A549 (cell line): ENCODE measurements around the gene ZCCHC17. TPM values are rescaled to one million over a fixed set of nuclear protein-coding genes. Genes with fewer than 3 reads are reported as not detected.

Source experiments
- ATAC-seq, 2 experiments: fragments of 200-7000 bp in 1 of 2; fragments of >200 bp in 1 of 2; cut with Nextera tagmentation in 1 of 2; cut with Tn5 transposase in 1 of 2; 3 replicates each; pipeline versions ENCODE4 v1.8.0 to v1.9.1; 2018 to 2020; ENCODE audit warnings: mild to moderate bottlenecking in 1 of 2, moderate library complexity in 1 of 2
- CTCF ChIA-PET: fragments of 300-600 bp; sonication (Branson Sonifier 250); formaldehyde crosslinking; extraction: SDS; loops from one replicate; lab custom pipeline; 2021; ENCODE audit warnings: antibody characterized with exemption, inconsistent platforms; lab: Yijun Ruan, JAX
- POLR2A ChIA-PET: fragments of 350-600 bp; formaldehyde crosslinking; extraction: SDS; loops from one replicate; lab custom pipeline; 2021; ENCODE audit warnings: antibody characterized with exemption, inconsistent platforms; lab: Yijun Ruan, JAX
- DNase-seq, 2 experiments: peaks; one replicate each; pipeline versions ENCODE4 v3.0.0 to v3.0.0-alpha.2; 2011 to 2016; ENCODE audit warnings: low read depth in 1 of 2, low spot score in 1 of 2
- FAIRE-seq: peaks from 2 replicates; lab custom pipeline; 2011; peaks lifted over from hg19 to GRCh38; lab: Jason Lieb, UNC
- H3K27ac ChIP-seq, 2 experiments: fragments of >200 bp; sonication (Bioruptor Twin); formaldehyde crosslinking; 3 replicates each; pipeline ENCODE4 v1.5.1; 2016 to 2017
- H3K4me1 ChIP-seq: fragments of >200 bp; sonication (Bioruptor Twin); formaldehyde crosslinking; 3 replicates; pipeline ENCODE4 v1.6.1; 2016
- H3K4me2 ChIP-seq: fragments of >200 bp; sonication (Bioruptor Twin); formaldehyde crosslinking; 3 replicates; pipeline ENCODE4 v1.6.1; 2016
- H3K4me3 ChIP-seq: fragments of >200 bp; sonication (Bioruptor Twin); formaldehyde crosslinking; 3 replicates; pipeline ENCODE4 v1.5.1; 2016
- H3K9me3 ChIP-seq: fragments of >200 bp; sonication (Bioruptor Twin); formaldehyde crosslinking; 3 replicates; pipeline ENCODE4 v1.6.1; 2016
- ATOH8 ChIP-seq: fragments of 250-450 bp; sonication (Bioruptor Pico); IDR thresholded peaks from 2 replicates; pipeline ENCODE4 v1.5.0; 2020; ENCODE audit warnings: low read depth, mild to moderate bottlenecking, moderate library complexity
- CEBPB ChIP-seq, 2 experiments: fragments of >200 bp in 1 of 2; sonication (Bioruptor Twin) in 1 of 2; formaldehyde crosslinking in 1 of 2; IDR thresholded peaks; 2 replicates each; pipeline ENCODE4 v1.6.1; 2012 to 2016
- E2F6 ChIP-seq: IDR thresholded peaks from 2 replicates; pipeline ENCODE4 v1.6.1; 2012; ENCODE audit warnings: low read depth, borderline replicate concordance
- ESRRA ChIP-seq: fragments of 150-350 bp; IDR thresholded peaks from 2 replicates; pipeline ENCODE4 v1.6.1; 2014; ENCODE audit warnings: mild to moderate bottlenecking, low read length, borderline replicate concordance
- FOSB ChIP-seq: fragments of 250-450 bp; sonication (Bioruptor Pico); IDR thresholded peaks from 2 replicates; pipeline ENCODE4 v1.5.0; 2020; ENCODE audit warnings: mild to moderate bottlenecking, moderate library complexity
- GATA3 ChIP-seq: IDR thresholded peaks from 2 replicates; pipeline ENCODE4 v1.6.1; 2012; ENCODE audit warnings: borderline replicate concordance
- HDAC2 ChIP-seq: fragments of 200-600 bp; sonication (generic); IDR thresholded peaks from 2 replicates; pipeline ENCODE4 v1.6.1; 2016
- HEYL ChIP-seq: fragments of 250-450 bp; sonication (Bioruptor Pico); IDR thresholded peaks from 2 replicates; pipeline ENCODE4 v1.8.0; 2021; ENCODE audit warnings: mild to moderate bottlenecking, moderate library complexity
- HOXA7 ChIP-seq: fragments of 250-450 bp; sonication (Bioruptor Pico); IDR thresholded peaks from 2 replicates; pipeline ENCODE4 v1.5.0; 2020; ENCODE audit warnings: mild to moderate bottlenecking, moderate library complexity
- HOXB5 ChIP-seq: fragments of 250-450 bp; sonication (Bioruptor Pico); IDR thresholded peaks from 2 replicates; pipeline ENCODE4 v1.5.0; 2020; ENCODE audit warnings: mild to moderate bottlenecking, moderate library complexity
- JUN ChIP-seq, 2 experiments: fragments of >200 bp; sonication (Bioruptor Twin); formaldehyde crosslinking; IDR thresholded peaks; 2 replicates in 1 of 2; 3 replicates in 1 of 2; pipeline ENCODE4 v1.6.1; 2016 to 2017
- KDM5A ChIP-seq: fragments of 200-600 bp; sonication (generic); IDR thresholded peaks from 2 replicates; pipeline ENCODE4 v1.6.1; 2016; ENCODE audit warnings: antibody characterized with exemption, mild to moderate bottlenecking
- MAX ChIP-seq: IDR thresholded peaks from 2 replicates; pipeline ENCODE4 v1.6.1; 2012
- NFE2L2 ChIP-seq: fragments of 150-350 bp; conservative IDR thresholded peaks from 2 replicates; pipeline ENCODE4 v1.6.1; 2014; ENCODE audit warnings: low read length
- POLR2A ChIP-seq: IDR thresholded peaks from 2 replicates; pipeline ENCODE4 v1.6.1; 2012; ENCODE audit warnings: mild to moderate bottlenecking, low read length
- RAD21 ChIP-seq, 2 experiments: fragments of >200 bp in 1 of 2; sonication (Bioruptor Twin) in 1 of 2; formaldehyde crosslinking in 1 of 2; IDR thresholded peaks in 1 of 2; conservative IDR thresholded peaks in 1 of 2; 2 replicates in 1 of 2; 3 replicates in 1 of 2; pipeline ENCODE4 v1.6.1; 2012 to 2018; ENCODE audit warnings: inconsistent platforms in 1 of 2
- RCOR1 ChIP-seq: fragments of 150-350 bp; IDR thresholded peaks from 2 replicates; pipeline ENCODE4 v1.6.1; 2014; ENCODE audit warnings: antibody characterized with exemption, low read length, low read depth
- RFX5 ChIP-seq: fragments of 450-650 bp; IDR thresholded peaks from 2 replicates; pipeline ENCODE4 v1.7.1; 2014; ENCODE audit warnings: antibody characterized with exemption, mild to moderate bottlenecking, moderate library complexity
- RNF2 ChIP-seq: fragments of 200-600 bp; sonication (generic); IDR thresholded peaks from 2 replicates; pipeline ENCODE4 v1.6.1; 2016; ENCODE audit warnings: low read depth, mild to moderate bottlenecking, antibody characterized with exemption, moderate library complexity, borderline replicate concordance
- SMC3 ChIP-seq: fragments of >200 bp; sonication (Bioruptor Twin); formaldehyde crosslinking; IDR thresholded peaks from 3 replicates; pipeline ENCODE4 v1.6.1; 2018; ENCODE audit warnings: inconsistent platforms
- SREBF2 ChIP-seq: fragments of 450-650 bp; IDR thresholded peaks from 2 replicates; pipeline ENCODE4 v1.6.1; 2014; ENCODE audit warnings: mild to moderate bottlenecking, moderate library complexity
- TFCP2L1 ChIP-seq: fragments of 250-450 bp; sonication (Bioruptor Pico); IDR thresholded peaks from 2 replicates; pipeline ENCODE4 v1.5.0; 2021; ENCODE audit warnings: mild to moderate bottlenecking
- USF2 ChIP-seq: fragments of 450-650 bp; IDR thresholded peaks from 2 replicates; pipeline ENCODE4 v1.6.1; 2014; ENCODE audit warnings: antibody characterized with exemption
- ZC3H11A ChIP-seq: fragments of 450-650 bp; IDR thresholded peaks from 2 replicates; pipeline ENCODE4 v1.6.1; 2014; ENCODE audit warnings: antibody characterized with exemption, mild to moderate bottlenecking
- WGBS: methylation state at CpG from one replicate; pipeline ENCODE4 v1.1.6; 2017; ENCODE audit errors: missing lambda C conversion rate; 5-methylcytosine and 5-hydroxymethylcytosine counted together
- polyA minus RNA-seq: library from RNA; depleted of rRNA, polyadenylated mRNA; stranded (reverse); fragments of >200 nt; gene quantifications from 2 replicates; pipeline ENCODE4 v1.2.3, GENCODE V29; 2011; rRNA and poly(A)+ RNA removed
- polyA plus RNA-seq, 4 experiments: library from polyadenylated mRNA; depleted of rRNA in 3 of 4; stranded (reverse); fragments of >200 nt; fragmentation: RNase III in 1 of 4; extraction: RNeasy Plus Mini Kit Qiagen cat#74134 plus additional on column Dnase treatment in 1 of 4; gene quantifications; 2 replicates in 3 of 4; 3 replicates in 1 of 4; pipeline ENCODE4 v1.2.3, GENCODE V29; 2011 to 2017

ZCCHC17 gene
- polyA plus RNA-seq (2011; rRNA removed), result 28.0 and 34.5 TPM in 2 replicates
- polyA plus RNA-seq (2012; cell fraction: cytosol; rRNA removed), result 16.3 and 16.5 TPM in 2 replicates
- 4.8 and 7.1 TPM in 2 replicates for polyA plus RNA-seq (2012; cell fraction: nucleus; rRNA removed)
- polyA plus RNA-seq (2017; fragmentation: RNase III; extraction: RNeasy Plus Mini Kit Qiagen cat#74134 plus additional on column Dnase treatment), result 25.9 to 28.0 TPM (median 28.0 TPM) in 3 replicates
- 10.2 and 11.0 TPM in 2 replicates for polyA minus RNA-seq

GRCh38 chr1:31296486-31297276 is at the start of gene ZCCHC17, which contains the start of gene SNRNP40:
Gene ZCCHC17 (plus strand): TSS chr1:31297032. CDS start chr1:31310099, 13,067 bp downstream.
Gene SNRNP40 (minus strand): TSS chr1:31296788. CDS start chr1:31296751, 37 bp downstream.
- Histone ChIP-seq H3K4me3 (peak within 1 kb of the TSS; percentile 89), H3K4me2 (peak within 1 kb of the TSS; percentile 86), H3K27ac (peak within 1 kb of the TSS; percentile 91 to 97), H3K9me3 (no peaks in the 10 kb centered on the region), H3K4me1 (peaks cover 14% of the 10 kb centered on the region)
- ChIA-PET CTCF (interaction anchor here (0.7 to 2.6 kb wide), 4 partner anchors 13 to 126 kb away, joined by 3 to 9 read pairs (median 4); no protein-coding TSS in a partner anchor), POLR2A (interaction anchor here (0.6 to 1.4 kb wide), 8 partner anchors 10 to 252 kb away, joined by 3 to 5 read pairs (median 3); partner anchors contain the start of gene PUM1)
- 2% methylated on average over 30 of the region's 53 CpGs for WGBS
- TF ChIP-seq RFX5, result peak; percentile 88
- peak in 1 of 2 experiments; percentile 55; a peak in 2 of 5 replicates for TF ChIP-seq JUN (IDR thresholded peaks at IDR 0.05)
- peak; percentile 58; the same call in 1 of the 2 replicates for TF ChIP-seq MAX
- no peak for TF ChIP-seq HOXA7
- TF ChIP-seq KDM5A, result peak; percentile 40
- no peak for TF ChIP-seq HOXB5 (CRISPR knock-in tag)
- TF ChIP-seq POLR2A, result peak; percentile 71
- FAIRE-seq (no peak), DNase-seq (peak; percentile 96 to 97), ATAC-seq (peak; percentile 99)

GRCh38 chr1:31248276-31248675 is 48.6 kb upstream of the ZCCHC17 start:
- CTCF ChIA-PET, result no interaction called here
- H3K4me2 ChIP-seq, result no peak overlapping the region
- DNase-seq, result no peak
- no peaks in the 10 kb centered on the region for H3K9me3 ChIP-seq
- TF ChIP-seq HOXB5 (CRISPR knock-in tag) (no peak), JUN (IDR thresholded peaks at IDR 0.05) (no peak), USF2 (no peak)
- TF ChIP-seq, all 56 proteins: peak for 0
- POLR2A ChIA-PET, result no interaction called here
- ATAC-seq (no peak), FAIRE-seq (no peak)
- Histone ChIP-seq H3K27ac (no peak overlapping the region), H3K4me1 (no peaks in the 10 kb centered on the region), H3K4me3 (no peak overlapping the region)
- WGBS, result 95% methylated on average over 2 of the region's 4 CpGs

- no peak for FAIRE-seq
- DNase-seq, result no peak
- no peak for TF ChIP-seq GATA3
- TF ChIP-seq ESRRA, result no peak
- TF ChIP-seq RCOR1, result no peak
- TF ChIP-seq CEBPB (IDR thresholded peaks at IDR 0.05), result no peak
- no peak for TF ChIP-seq ZC3H11A
- no peak for TF ChIP-seq SMC3
- TF ChIP-seq HOXB5 (CRISPR knock-in tag), result no peak
- TF ChIP-seq RFX5, result no peak
- no peak for TF ChIP-seq E2F6
- no peak for TF ChIP-seq FOSB (CRISPR knock-in tag)
- TF ChIP-seq RNF2, result no peak
- no peak for TF ChIP-seq TFCP2L1 (CRISPR knock-in tag)
- TF ChIP-seq ATOH8, result no peak
- no peak for TF ChIP-seq JUN (IDR thresholded peaks at IDR 0.05)
- no peak for TF ChIP-seq HDAC2
- TF ChIP-seq SREBF2, result no peak
- TF ChIP-seq NFE2L2, result no peak
- TF ChIP-seq RAD21 (conservative IDR thresholded peaks at IDR 0.05 in 1 of 2, IDR thresholded peaks at IDR 0.05 in 1 of 2), result no peak
- no peak for TF ChIP-seq HEYL (CRISPR knock-in tag)
- Histone ChIP-seq H3K4me1 (no peaks in the 10 kb centered on the region), H3K4me2 (no peak overlapping the region), H3K9me3 (no peaks in the 10 kb centered on the region), H3K4me3 (no peak overlapping the region), H3K27ac (no peak overlapping the region)
- POLR2A ChIA-PET, result no interaction called here
- 80% methylated on average over 3 of the region's 3 CpGs for WGBS
- CTCF ChIA-PET, result no interaction called here
- ATAC-seq, result no peak
Observed at GRCh38 chr1:31249854-31250253, 47.0 kb upstream of the ZCCHC17 start.
